ENCODE results near the gene FECH.

- TF ChIP-seq, protein P1, sequence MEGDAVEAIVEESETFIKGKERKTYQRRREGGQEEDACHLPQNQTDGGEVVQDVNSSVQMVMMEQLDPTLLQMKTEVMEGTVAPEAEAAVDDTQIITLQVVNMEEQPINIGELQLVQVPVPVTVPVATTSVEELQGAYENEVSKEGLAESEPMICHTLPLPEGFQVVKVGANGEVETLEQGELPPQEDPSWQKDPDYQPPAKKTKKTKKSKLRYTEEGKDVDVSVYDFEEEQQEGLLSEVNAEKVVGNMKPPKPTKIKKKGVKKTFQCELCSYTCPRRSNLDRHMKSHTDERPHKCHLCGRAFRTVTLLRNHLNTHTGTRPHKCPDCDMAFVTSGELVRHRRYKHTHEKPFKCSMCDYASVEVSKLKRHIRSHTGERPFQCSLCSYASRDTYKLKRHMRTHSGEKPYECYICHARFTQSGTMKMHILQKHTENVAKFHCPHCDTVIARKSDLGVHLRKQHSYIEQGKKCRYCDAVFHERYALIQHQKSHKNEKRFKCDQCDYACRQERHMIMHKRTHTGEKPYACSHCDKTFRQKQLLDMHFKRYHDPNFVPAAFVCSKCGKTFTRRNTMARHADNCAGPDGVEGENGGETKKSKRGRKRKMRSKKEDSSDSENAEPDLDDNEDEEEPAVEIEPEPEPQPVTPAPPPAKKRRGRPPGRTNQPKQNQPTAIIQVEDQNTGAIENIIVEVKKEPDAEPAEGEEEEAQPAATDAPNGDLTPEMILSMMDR (IDR thresholded peaks at IDR 0.05) = no peak
- no peak for TF ChIP-seq POLR2A (IDR thresholded peaks at IDR 0.05)
Observed at GRCh38 chr18:57603871-57604270, 17.4 kb upstream of the FECH start.

All from testis (tissue), 2 donors.